Measurements from ENCODE around the gene CALML3.

DNA sequence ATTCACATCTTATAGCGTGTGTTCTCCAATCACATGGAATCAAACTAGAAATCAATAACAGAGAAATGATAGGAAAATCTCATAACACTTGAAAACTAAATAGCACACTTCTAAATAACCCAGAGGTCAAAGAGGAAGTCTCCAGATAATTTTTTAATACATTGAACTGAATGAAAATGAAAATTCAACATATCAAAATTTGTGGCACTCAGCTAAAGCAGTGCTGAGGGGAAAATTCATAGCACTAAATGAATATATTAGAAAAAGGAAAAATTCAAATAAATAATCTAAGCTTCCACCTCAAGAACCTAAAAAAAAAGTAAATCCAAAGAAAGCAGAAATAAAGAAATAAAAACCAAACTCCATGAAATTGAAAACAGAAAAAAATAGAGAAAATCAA, 17.3 kb downstream of the CALML3 start:
- no peak for TF ChIP-seq CTCF (IDR thresholded peaks at IDR 0.05)
- TF ChIP-seq POLR2AphosphoS5 (IDR thresholded peaks at IDR 0.05; ENCODE audit: low read depth, low read length), result no peak
- TF ChIP-seq, protein P1, sequence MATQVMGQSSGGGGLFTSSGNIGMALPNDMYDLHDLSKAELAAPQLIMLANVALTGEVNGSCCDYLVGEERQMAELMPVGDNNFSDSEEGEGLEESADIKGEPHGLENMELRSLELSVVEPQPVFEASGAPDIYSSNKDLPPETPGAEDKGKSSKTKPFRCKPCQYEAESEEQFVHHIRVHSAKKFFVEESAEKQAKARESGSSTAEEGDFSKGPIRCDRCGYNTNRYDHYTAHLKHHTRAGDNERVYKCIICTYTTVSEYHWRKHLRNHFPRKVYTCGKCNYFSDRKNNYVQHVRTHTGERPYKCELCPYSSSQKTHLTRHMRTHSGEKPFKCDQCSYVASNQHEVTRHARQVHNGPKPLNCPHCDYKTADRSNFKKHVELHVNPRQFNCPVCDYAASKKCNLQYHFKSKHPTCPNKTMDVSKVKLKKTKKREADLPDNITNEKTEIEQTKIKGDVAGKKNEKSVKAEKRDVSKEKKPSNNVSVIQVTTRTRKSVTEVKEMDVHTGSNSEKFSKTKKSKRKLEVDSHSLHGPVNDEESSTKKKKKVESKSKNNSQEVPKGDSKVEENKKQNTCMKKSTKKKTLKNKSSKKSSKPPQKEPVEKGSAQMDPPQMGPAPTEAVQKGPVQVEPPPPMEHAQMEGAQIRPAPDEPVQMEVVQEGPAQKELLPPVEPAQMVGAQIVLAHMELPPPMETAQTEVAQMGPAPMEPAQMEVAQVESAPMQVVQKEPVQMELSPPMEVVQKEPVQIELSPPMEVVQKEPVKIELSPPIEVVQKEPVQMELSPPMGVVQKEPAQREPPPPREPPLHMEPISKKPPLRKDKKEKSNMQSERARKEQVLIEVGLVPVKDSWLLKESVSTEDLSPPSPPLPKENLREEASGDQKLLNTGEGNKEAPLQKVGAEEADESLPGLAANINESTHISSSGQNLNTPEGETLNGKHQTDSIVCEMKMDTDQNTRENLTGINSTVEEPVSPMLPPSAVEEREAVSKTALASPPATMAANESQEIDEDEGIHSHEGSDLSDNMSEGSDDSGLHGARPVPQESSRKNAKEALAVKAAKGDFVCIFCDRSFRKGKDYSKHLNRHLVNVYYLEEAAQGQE (IDR thresholded peaks at IDR 0.05; ENCODE audit: insufficient read depth in 1 of 2, low read depth in 2 of 2, low read length in 1 of 2), result no peak
- TF ChIP-seq TCF7L2 (IDR thresholded peaks at IDR 0.05; ENCODE audit: low read depth, low read length), result no peak
